ENCODE results near the gene EDNRB.
"Not testable (repeated sequence)": the region's sequence is repeated elsewhere in the genome, so short reads cannot be mapped to it uniquely, and the experiment has no call there.

The EDNRB gene

DNA sequence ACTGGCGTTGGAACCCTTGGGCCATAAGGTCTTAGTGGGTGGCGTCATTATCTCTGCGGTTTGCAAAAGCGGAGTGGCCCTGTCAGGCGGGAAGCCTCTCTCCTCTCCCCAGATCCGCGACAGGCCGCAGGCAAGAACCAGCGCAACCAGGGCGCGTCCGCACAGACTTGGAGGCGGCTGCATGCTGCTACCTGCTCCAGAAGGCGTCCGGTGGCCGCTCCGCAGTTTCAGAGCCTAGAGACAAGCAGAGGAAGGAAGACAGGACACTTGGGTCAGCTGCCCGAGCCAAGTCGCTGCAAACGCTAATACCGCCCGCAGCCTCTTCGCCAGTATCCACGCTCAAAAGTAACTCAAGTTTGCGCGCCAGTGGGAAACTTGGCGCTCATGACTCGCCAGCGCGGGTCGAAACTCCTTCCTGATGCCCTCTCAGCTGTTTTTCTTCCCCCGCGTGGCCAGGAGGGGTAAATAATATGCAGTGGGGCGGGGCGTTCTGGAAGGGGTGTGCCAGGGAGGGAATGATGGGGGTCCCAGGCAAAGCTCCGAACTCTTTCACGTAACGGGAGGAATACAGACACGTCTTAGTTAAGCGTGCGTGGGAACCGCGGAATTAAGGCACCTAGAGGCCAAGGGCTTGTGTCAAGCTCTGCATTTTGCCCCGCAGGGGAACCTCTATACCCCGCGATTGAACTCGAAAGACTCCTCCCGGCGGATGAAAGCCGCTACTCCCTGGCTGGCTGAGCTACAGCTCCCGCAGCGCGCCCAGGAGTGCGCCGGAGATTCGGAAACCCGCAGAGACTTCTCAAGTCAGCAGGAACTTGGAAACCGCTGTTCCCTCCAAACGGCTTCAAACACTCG, at the start of gene EDNRB:
Gene EDNRB (minus strand): TSS at position 441 of the 855 bp plus-strand sequence. CDS start 258 bp downstream, at position 183.
- DNase-seq: no peak

DNA sequence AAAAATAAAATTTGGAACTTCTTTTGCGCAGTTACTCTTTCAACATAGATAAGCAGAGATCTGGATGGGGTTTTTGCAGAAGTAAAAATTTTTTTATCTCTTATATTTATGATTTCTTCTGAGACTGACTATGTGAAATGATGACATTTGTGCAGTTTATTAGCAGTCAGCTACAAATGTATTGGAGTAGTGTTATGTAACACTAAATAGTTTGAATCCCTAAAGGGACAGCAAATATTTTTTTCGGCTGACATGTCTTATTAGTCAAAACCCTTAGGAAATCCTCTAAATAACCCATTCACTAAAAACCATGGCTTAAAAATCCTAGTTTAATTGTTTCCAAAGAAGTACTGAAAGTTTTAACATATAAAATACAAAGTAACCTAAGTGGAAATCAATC, 48.0 kb upstream of the EDNRB start:
- DNase-seq: no peak

DNA sequence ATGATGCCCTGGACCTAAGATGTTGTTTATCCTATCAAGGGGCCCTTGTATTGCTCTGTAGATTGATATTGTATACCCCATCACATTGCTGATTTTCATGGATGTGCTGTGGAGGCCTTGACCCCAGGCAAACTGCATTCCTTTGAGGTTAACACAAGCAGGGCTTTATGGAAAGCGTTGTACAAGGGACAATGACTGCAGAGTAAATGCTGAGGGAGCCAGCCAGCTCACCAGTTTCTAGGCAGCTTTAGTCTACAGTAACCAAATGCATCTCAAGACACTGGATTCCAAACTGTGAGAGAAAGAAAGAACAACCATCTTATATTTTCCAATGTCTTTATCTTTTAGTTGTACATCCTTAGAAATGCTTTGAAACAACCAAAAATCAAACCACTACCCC, 34.1 kb upstream of the EDNRB start:
- no peak for DNase-seq

DNA sequence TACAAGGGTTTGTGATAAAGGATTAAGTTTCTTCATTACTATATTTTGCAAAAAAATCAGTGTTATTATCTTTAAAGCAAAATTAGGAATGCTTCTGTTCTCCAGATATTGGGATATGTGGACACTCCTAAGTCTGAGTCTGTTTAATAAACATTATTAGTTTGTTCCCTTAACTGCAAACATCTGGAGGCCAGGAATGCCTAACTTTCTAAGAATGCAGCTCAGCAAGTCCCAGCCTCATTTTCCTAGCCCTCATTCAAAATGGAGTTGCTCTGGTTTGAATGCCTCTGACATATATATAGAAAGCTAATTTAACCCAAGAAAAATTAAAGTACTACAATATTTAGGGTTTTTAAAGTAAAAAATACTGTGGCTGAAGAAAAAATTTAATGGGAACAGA, 33.6 kb upstream of the EDNRB start:
- DNase-seq: no peak

DNA sequence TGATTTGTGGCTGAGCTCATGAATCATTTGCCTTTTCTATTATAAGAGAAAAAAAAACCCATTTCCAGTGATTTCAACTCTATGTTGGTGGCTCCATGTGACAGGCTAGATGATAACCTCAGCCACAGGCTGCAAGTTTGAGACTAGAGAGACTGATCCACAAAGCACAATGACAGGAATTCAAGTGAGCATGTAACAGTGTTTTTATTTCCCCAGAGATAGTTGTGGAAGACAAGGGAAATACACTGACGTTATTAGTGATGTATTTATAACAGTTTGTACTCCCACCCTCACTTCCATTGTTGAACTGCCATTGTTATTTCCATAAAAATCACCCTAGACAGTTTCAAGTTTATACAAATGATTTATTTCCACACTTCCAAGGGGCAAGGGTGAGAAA, 27.9 kb upstream of the EDNRB start:
- DNase-seq: no peak

DNA sequence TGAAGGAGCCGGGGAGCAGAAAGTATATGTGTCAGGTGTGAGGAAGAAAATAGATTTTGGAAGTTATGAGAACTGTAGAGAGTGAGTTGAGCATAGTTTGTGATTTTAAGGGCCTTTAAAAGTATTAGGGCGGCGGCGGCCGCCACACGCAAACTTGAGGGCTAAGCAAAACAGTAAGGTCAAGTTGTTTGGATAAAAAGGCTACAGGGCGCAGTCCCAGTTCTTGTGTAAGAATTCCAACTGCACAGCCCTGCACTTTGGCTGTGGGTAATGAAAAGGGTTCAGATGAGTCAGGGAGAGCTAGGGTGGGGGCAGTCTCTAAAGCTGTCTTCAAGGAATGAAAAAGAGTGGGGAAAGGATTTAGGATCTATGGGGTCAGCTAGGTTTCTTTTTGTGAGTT, 16.4 kb upstream of the EDNRB start:
- DNase-seq: not testable (repeated sequence)

DNA sequence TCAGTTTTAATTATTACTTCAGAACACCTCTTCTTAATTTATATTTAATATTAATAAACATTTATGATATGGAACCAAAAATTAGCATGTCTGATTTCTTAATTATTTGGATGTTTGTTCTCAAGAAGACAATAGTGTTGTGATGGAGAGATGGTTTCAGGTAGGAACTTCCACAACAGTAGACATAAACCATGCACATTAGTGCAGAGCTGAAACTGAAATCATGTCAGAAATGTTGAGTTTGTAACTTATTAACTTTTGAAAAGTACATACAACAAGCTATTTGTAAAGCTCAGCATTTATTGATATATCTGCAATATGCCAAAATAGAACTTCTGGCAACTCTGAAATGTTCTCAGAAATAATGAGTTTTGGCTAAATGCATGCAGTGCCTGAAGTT, 11.8 kb upstream of the EDNRB start:
- no peak for DNase-seq

DNA sequence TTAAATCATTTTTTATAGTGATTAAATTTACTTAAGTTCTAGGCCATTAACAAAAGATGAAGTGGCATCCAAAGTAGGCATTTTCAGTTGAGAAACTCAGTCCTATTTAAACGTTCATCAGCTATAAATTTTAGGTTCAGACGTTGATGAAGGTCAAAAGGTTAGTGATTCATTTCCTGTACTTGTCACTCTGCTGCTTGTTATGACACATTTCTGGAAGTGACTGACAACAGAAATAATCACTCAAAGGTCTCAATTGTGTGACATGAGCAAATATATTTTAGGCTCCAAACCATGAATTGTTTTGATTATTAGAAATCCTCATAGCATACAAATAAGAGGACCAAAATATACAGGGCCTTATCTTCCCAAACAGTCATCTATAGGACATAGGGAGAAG, 10.3 kb upstream of the EDNRB start:
- no peak for DNase-seq

DNA sequence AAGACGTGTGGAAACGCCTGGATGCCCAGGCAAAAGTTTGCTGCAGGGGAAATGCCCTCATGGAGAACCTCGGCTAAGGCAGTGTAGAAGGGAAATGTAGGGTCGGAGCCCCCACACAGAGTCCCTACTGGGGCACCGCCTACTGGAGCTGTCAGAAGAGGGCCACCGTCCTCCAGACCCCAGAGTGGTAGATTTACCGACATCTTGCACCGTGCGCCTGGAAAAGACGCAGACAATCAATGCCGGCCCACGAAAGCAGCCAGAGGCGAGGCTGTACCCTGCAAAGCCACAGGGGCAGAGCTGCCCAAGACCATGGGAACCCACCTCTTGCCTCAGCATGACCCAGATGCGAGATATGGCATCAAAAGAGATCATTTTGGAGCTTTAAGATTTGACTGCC, 7.0 kb upstream of the EDNRB start:
- DNase-seq: no peak

DNA sequence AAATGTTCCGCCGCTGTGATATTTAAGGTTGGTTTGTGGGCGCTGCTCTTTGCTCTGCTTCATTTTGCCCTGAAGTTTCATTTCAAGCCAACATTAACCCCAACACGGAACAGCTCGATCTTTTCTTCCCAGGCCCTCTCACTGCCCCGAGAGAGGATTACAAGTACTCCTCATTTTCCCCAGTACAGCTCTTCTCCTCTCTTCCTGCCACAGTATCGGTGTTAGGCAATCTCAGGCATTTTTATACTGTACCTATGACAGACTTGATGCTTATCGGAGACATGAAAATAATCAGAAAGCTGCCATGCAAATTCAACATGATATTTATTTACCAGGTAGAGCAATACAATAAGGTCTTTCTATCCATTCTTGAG, 1.3 kb upstream of the EDNRB start:
- no peak for DNase-seq

DNA sequence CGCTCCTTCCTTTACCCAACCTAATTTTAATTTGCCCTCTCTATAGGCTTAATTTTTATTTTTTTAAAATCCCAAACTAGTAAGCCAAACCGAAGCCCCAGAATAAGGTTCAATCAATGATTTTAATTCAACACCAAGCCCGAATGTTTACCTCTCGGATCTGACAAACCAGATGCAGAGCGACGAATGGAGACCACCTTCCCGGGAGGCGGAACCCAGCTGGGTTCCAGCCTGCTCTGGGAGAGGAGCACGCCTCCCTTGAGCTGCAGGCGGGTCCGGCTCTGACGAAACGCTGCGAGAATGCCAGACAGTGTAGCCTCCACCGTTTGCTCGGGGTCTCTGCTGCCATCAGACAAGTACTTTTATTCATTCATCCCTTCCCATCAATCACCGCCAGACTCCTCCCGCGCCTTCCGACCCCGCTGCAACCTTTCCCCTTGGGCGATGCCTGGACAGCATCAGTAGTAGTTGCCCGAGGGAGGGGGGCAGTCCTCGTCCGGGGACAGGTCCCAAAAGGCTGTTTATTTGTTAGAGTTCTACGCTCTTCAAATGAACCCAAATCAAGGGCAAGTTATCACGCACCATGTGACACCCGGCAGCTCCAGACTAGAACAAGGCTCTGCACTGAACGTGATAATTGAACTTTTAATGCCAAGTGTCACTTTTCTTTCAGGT, 752 bp upstream of the EDNRB start:
- no peak for DNase-seq

DNA sequence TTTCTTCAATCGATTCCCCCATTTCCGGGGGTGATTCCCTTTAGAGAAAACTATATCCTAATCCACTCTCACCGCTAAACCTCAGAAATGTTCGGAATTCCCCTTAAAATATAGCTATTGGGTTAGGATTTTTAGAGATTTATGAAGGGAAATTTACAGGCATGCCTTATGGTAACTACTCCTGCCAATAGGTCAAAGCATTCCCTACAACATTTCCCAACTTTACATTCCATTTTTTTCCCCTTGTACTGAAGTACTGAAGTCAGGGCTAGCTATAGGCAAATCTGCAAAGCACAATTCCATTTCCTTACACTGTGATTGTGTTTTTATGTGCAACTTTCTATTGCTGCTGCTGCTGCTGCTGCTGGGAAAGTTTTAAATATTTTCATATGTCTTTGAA, 2.1 kb downstream of the EDNRB start:
- no peak for DNase-seq

DNA sequence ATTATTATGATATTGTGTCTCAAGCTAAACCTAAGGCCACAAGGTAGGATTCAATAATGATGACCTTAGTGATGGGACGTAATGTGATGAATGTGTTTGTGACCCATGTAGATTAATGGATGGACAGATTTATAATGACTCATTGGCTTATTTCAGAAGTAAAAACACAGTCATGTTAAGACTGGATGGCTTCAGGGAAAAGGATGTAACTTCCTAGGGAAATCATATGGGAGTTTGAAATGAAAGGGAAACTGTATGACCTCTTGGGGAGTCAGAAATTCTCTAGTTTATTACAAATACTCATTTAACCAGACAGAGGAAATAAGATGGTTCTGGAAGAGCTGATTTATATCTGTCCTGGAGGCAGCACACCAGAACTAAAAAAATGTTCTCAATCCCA, 2.9 kb downstream of the EDNRB start:
- DNase-seq: no peak

DNA sequence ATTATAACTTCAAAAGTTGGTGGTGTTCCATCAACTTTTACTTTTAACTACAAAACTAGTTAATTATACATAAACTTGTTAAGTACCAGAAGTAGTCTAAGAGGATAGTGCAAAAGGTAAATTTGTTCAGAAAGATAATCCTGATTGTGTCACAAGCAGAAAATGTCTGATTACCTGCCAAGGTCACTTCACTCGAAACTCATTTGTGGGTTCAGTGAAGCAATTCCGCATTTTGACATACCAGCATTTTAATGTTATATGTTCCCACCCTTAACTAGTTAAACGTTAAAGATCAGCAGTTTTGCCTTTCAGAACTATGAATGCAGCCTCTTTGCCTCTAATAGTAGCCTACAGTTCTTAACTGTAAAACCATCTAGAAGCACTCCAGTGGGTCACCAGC, 5.6 kb downstream of the EDNRB start:
- DNase-seq: no peak

DNA sequence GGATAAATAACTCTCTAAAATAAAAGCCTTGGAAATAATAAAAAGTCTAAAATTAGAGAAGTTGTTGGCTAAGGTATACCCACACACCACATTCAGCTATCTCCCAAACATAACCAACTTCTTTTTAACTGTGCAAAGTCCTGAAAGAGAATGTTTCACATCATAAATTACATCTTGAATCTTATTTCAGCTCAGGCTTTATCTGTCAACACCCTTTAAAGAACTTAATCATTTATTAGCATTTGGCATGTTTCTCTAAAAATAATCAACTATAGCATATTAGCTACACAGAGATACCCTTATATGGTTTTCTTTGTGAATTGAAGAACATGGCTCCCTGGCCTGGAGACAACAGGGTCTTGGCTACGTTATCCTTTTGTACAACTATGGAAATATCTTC, 6.9 kb downstream of the EDNRB start:
- DNase-seq: no peak

DNA sequence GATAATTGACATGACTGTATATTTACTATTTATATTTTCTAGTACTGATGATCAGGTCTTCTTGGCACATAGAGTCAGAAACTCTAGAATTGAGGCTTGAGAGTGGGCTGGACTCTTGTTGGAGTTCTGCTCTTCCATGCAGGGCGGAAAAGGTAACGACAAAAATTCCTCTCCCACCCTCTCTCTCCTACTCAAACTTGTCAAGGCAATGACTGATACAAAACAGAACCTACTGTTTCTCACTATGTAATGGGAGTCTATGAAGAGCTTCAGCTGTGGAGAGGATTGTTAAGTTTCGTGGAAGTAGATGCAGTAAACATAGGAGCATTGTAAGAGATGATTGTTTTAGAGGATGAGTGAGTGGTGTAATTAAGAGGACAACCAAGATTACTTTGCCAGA, 8.8 kb downstream of the EDNRB start:
- DNase-seq: no peak

DNA sequence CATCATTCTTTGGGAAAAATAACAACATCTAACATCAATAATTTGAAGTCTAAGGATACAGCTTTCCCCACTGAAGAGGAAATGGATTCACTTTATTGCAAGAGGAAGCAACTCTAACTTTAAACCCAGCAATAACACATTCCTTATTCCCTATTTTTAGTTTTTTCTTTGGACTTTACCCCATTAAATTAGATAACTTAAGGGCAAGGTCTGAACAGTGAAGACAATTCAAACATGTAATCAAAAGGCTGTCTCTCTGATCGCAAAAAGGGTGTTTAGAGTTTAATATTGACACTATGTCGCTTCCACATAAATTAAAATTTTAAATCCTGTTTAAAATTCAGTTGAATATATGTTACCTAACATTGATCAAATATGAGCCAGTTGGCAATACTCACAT, 10.1 kb downstream of the EDNRB start:
- DNase-seq: no peak

DNA sequence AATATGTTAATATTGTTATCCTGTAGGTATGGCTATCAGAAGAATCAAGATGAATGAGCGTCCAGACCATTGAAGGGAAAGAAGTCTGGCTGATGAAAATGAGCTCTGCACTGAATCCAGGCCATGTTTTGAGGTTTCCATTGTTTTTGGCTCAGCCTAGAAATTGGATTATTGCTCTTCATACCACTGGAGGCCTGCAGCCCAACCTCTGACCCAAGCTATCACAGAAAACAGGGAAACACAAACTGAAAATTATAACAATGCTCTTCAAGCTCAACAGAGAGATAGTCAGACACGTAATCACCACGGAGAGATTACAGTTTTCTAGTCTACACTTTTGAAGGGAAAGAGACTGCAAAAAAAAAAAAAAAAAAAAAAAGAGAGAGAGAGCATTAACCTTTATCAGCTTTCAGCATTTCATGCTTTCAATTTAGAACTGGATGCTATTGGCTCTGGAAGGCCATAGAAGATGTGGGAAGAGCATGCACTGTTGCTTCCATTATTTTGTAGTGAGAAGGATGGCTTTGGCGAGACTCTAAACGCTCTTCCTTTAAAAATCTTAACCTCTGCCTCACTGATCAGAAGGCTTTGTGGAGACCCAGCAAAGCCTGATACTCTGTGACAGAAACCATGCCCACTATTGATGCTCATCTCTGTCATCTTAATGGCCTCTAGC, 10.8 kb downstream of the EDNRB start:
- no peak for DNase-seq

DNA sequence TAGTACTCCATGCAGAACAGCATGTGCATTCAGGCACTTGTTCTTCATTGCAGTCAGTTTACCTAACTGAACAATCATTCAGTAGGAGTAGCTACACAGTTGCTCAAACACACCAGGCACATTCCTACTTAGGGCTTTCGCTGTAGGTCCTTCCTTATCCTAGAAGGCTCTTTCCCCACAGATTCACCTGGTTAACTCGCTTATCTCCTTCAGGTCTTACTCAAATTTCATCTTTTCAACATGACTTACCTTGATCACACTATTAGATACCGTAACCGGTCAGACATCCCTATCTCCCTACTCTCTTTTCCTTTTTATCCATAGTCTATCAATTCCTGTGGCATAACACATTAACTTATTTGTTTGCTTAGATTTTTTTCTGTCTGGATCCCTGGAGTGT, 14.6 kb downstream of the EDNRB start:
- no peak for DNase-seq

DNA sequence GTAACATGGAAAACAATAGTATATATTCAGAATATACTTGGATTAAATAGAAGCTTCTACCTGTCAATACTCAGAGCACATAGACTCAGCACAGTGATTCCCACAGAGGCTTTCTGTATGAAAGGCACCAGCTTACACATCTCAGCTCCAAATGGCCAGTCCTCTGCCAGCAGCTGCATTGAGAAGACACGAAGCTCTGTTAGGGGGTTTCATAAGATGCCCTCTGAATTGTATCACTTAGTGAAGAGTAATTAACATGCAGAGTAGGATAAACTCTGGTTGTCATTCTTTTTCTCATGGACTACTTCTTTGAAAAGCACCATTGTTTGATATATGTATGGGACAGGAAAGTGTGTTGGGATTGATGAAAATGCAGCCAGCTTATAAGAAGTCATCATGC, 15.2 kb downstream of the EDNRB start:
- DNase-seq: no peak

DNA sequence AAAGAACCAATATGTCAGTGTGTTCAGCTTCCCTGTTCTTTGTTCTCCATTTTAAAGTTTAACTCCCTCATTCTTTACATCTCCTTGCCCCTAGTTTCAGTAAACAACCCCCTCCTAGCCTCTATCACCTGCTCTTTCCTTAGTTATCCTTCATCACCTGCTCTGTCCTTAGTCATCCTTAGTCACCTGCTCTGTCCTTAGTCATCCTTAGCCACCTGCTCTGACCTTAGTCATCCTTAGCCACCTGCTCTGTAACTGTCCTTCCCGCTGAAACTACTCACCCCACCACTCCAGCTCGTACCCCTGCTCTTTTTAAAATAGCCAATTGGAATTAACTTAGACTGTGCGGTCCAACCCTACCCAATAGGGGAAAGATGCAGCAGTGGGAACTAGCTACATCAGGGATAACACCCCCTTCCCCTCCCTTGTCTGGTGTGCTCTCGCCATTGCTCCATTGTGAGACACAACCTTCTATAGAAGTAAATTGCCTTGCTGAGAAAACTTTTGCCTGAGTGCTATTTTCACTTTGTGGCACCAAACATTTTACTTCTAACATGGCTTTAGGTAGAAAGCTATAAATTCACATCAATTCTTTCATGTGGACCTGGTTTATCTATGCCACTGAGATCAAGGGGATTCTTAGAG, 16.2 kb downstream of the EDNRB start:
- DNase-seq: no peak

DNA sequence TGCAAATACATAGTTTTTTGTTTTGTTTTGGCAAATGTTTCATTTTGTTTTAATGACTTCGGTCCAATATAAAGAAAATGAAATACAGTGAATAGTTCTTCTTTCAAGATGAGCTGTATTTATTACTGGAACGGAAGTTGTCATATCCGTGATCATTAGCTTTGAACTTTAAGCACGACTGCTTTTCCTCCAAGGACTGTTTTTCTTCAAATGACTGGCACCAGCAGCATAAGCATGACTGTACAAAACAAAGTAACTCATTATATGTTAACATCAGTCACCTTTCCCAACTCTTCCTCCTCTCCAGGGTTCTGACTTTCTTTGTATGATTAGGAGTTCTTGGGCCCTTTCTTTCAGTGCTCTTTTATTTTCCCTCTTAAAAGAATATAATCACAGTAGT, 20.5 kb downstream of the EDNRB start:
- DNase-seq: no peak

DNA sequence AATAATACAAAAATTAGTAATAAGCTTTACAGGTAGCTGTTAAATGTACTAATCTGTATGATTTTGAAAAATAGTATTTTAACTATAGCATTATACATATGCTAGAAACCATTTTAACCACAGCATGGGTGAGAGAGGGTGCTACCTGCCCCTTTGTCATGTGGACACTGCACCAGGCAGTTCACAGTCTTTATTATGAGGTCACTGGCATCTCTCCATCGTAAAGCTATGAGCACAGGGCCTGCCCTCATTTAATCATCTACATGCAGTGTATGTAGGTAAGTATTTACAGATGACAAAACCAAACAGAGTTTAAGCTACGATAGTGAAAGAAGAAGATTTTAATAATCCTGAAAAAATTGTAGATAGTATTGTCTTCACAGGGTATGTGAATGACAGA, 21.7 kb downstream of the EDNRB start:
- DNase-seq: no peak

DNA sequence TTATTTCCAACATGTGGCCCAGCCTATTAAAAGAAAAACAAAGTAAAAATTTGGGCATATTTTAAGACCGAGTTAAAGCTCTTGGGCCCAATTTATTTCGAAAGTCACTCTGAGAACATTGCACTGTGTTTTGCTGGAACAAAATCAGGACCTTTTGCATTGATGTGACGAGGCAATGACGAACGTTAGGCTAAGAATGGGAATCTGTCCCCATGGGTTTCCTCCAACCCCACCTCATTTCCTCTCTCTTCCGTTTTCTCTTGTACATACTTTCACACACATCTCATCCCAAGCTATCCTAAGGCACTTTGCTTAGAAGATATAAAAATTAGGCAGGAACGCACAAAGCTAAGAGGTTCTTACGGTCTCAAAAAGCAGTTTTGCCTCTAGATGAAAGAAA, 22.1 kb downstream of the EDNRB start:
- no peak for DNase-seq
